ENCODE data around the gene PRELID3B. TPM values are rescaled to one million over a fixed set of nuclear protein-coding genes. Genes with fewer than 3 reads are reported as not detected.
A peak's percentile ranks its signal among the peaks of the same experiment; 100 is the strongest.

PRELID3B gene
- total and polyA plus RNA-seq, 2 of the 13 experiments (the other 11 are each of a cell fraction or from before 2014, with no cell fraction given): 23.3 to 42.6 TPM

DNA sequence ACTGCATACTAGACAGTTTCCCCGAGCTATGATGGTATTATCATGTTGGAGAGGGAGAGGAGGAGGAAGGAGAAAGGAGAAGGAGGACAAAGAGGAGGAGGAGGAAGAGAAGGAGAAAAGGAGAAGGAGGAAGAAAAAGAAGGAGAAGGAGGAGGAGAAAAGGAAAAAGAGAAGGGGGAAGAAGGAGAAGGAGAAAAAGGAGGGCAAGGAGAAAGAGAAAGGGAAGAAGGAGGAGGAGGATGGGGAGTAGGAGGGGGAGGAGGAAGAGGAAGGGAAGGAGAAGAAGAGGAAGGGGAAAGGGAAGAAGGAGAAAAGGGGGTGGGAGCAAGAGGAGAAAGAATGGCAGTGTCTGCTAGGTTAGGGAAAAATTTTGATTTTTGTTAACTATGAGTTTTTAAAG lies 35.1 kb upstream of the PRELID3B start (continued):
- TF ChIP-seq, protein P1, sequence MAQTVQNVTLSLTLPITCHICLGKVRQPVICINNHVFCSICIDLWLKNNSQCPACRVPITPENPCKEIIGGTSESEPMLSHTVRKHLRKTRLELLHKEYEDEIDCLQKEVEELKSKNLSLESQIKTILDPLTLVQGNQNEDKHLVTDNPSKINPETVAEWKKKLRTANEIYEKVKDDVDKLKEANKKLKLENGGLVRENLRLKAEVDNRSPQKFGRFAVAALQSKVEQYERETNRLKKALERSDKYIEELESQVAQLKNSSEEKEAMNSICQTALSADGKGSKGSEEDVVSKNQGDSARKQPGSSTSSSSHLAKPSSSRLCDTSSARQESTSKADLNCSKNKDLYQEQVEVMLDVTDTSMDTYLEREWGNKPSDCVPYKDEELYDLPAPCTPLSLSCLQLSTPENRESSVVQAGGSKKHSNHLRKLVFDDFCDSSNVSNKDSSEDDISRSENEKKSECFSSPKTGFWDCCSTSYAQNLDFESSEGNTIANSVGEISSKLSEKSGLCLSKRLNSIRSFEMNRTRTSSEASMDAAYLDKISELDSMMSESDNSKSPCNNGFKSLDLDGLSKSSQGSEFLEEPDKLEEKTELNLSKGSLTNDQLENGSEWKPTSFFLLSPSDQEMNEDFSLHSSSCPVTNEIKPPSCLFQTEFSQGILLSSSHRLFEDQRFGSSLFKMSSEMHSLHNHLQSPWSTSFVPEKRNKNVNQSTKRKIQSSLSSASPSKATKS (CRISPR knock-in tag; IDR thresholded peaks at IDR 0.05): no peak
- TF ChIP-seq EED (CRISPR knock-in tag; IDR thresholded peaks at IDR 0.05) (no peak), NR2F6 (IDR thresholded peaks at IDR 0.05) (no peak), NR2F6 (CRISPR knock-in tag; IDR thresholded peaks at IDR 0.05) (no peak), ATF6 (CRISPR knock-in tag; conservative IDR thresholded peaks at IDR 0.05) (no peak), E2F2 (CRISPR knock-in tag; IDR thresholded peaks at IDR 0.05; ENCODE audit: borderline replicate concordance) (no peak), HNF1B (CRISPR knock-in tag; IDR thresholded peaks at IDR 0.05) (no peak), ZNF407 (CRISPR knock-in tag; IDR thresholded peaks at IDR 0.05; ENCODE audit: not compliant biosample characterization) (no peak), TMF1 (CRISPR knock-in tag; IDR thresholded peaks at IDR 0.05; ENCODE audit: low read depth) (no peak), ZNF781 (CRISPR knock-in tag; IDR thresholded peaks at IDR 0.05; ENCODE audit: borderline replicate concordance, not compliant biosample characterization) (no peak), ZNF20 (CRISPR knock-in tag; IDR thresholded peaks at IDR 0.05) (no peak), MBNL3 (CRISPR knock-in tag; conservative IDR thresholded peaks at IDR 0.05) (no peak), PLRG1 (conservative IDR thresholded peaks at IDR 0.05) (0 out of 2 replicates have a peak, but pooled peaks have one; percentile 29), ZNF773 (CRISPR knock-in tag; IDR thresholded peaks at IDR 0.05; ENCODE audit: borderline replicate concordance) (no peak)

All from HepG2 (cell line).